Measurements from ENCODE around the gene RAB11FIP4.
A peak's percentile ranks its signal among the peaks of the same experiment; 100 is the strongest.

- peak; percentile 39 for TF ChIP-seq CTCF (IDR thresholded peaks at IDR 0.05)
- TF ChIP-seq POLR2AphosphoS5 (IDR thresholded peaks at IDR 0.05; ENCODE audit: low read depth, low read length) = no peak
- no peak for TF ChIP-seq RFX5 (IDR thresholded peaks at IDR 0.05; ENCODE audit: low read length)
- peak; percentile 54 for TF ChIP-seq RAD21 (IDR thresholded peaks at IDR 0.05; ENCODE audit: low read length)
- TF ChIP-seq REST (IDR thresholded peaks at IDR 0.05; ENCODE audit: low read depth, low read length) = no peak
- TF ChIP-seq YY1 (IDR thresholded peaks at IDR 0.05; ENCODE audit: low read depth) = no peak
- no peak for TF ChIP-seq SIN3A (IDR thresholded peaks at IDR 0.05; ENCODE audit: borderline replicate concordance, low read depth, low read length)
- no peak for TF ChIP-seq FOXM1 (IDR thresholded peaks at IDR 0.05; ENCODE audit: low read depth)
- TF ChIP-seq TAF1 (IDR thresholded peaks at IDR 0.05; ENCODE audit: borderline replicate concordance, low read depth, low read length) = no peak
- no peak for TF ChIP-seq JUND (IDR thresholded peaks at IDR 0.05)
- no peak for TF ChIP-seq CHD2 (IDR thresholded peaks at IDR 0.05; ENCODE audit: low read length, partially characterized antibody)
- peak; percentile 69 for TF ChIP-seq PBX3 (IDR thresholded peaks at IDR 0.05)
- peak; percentile 45; the same call in 1 of the 2 replicates for TF ChIP-seq NFIC (IDR thresholded peaks at IDR 0.05; ENCODE audit: borderline replicate concordance)
Measured at GRCh38 chr17:31527606-31528005, 136.1 kb downstream of the RAB11FIP4 start.
